Uterus (tissue), 4 donors: ENCODE measurements around the gene INTS11. TPM values are rescaled to one million over a fixed set of nuclear protein-coding genes. Genes with fewer than 3 reads are reported as not detected.

ENCODE experiments used
- DNase-seq, 2 donors: peaks; one replicate each; pipeline ENCODE4 v3.0.0-alpha.2; 2019 to 2020
- H3K27ac ChIP-seq, 2 donors: fragments of 200-600 bp; sonication (generic); 1 replicate in 1 of 2; 2 replicates in 1 of 2; pipeline ENCODE4 v1.5.1; 2016 to 2018
- H3K27me3 ChIP-seq, 2 donors: fragments of 200-600 bp; sonication (generic); one replicate each; pipeline ENCODE4 v1.5.1; 2018 to 2019; ENCODE audit warnings: control low read depth in 1 of 2
- H3K36me3 ChIP-seq, 2 donors: fragments of 200-600 bp; sonication (generic); one replicate each; pipeline ENCODE4 v1.5.1; 2019; ENCODE audit warnings: control low read depth in 1 of 2
- H3K4me1 ChIP-seq, 2 donors: fragments of 200-600 bp; sonication (generic); one replicate each; pipeline ENCODE4 v1.5.1; 2018 to 2019; ENCODE audit warnings: control low read depth in 1 of 2
- H3K4me3 ChIP-seq, 2 donors: fragments of 200-600 bp; sonication (generic); 1 replicate in 1 of 2; 2 replicates in 1 of 2; pipeline ENCODE4 v1.5.1; 2018 to 2019; ENCODE audit warnings: mild to moderate bottlenecking in 1 of 2
- H3K9me3 ChIP-seq, 2 donors: fragments of 200-600 bp; sonication (generic); one replicate each; pipeline ENCODE4 v1.5.1; 2019; ENCODE audit warnings: control low read depth in 1 of 2
- POLR2A ChIP-seq, 2 donors: fragments of 450-650 bp; IDR thresholded peaks; one replicate each; pipeline ENCODE4 v1.6.1; 2016; ENCODE audit warnings: antibody characterized with exemption in 2 of 2, mild to moderate bottlenecking in 1 of 2, moderate library complexity in 1 of 2
- intact Hi-C: fragments of 100-400 bp; cut with DNase I; formaldehyde crosslinking; loops from one replicate; pipeline ENCODE4 v1.15.1; 2023; ENCODE audit warnings: low total_unique reads
- total RNA-seq, 4 donors: library from RNA; depleted of rRNA in 3 of 4; stranded (reverse); fragments of >200 nt in 3 of 4; gene quantifications; one replicate each; pipeline versions ENCODE4 v1.1.0 to v1.2.4, GENCODE V29; 2014 to 2023
- TF ChIP-seq, protein P1 (sequence below), 4 experiments: fragments of 200-600 bp in 2 of 4; fragments of 450-650 bp in 2 of 4; sonication (generic) in 2 of 4; IDR thresholded peaks; one replicate each; pipeline ENCODE4 v1.5.1; 2016 to 2019; ENCODE audit warnings: antibody characterized with exemption in 4 of 4, mild to moderate bottlenecking in 2 of 4, moderate library complexity in 1 of 4
- donor health status: DM: yes; HTN: yes; CAD: no.

The INTS11 gene
- total RNA-seq, 4 donors from 2014 or later = 45.6 to 277 (median 130) TPM

DNA sequence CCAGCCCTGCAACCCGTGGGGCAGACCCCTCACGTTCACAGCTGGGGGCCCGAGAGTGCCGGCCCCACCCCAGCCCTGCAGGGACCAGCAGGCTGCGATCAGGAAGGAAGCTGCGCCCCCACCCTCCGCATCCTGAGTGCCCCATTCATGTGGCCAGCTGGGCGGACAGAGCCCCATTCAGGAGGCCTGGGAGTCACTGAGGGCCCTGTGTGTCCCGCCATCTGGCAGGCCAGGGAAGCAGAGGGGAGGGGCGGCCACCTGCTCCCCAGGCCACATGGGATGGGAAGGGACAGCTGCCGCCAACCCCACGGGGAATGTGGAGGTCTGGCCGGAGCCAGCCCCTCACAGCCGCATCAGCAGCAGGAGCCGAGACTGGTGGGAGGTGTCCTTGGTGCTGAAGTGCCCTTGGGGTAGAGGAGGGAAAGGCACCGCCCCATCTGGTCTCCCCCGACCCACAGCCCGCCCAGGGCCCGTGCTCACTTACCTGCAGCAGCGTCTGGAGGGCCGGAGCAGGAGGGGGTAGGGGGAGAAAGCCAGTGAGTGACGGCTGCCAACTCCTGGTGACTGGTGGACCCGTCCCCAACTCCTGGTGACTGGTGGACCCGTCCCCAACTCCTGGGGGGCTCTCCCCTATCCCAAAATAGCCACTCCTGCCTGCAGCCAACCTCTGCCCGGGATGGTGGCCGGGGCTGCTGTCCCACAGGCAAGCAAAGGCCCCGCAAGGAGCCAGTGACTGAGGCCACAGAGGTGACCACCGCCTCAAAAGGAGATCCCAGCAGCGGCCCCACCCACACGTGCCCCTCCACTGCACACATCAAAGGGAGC is 25.4 kb downstream of the INTS11 start:
- no peaks in the 10 kb centered on the region for H3K36me3 ChIP-seq
- intact Hi-C loops = no loop called here

DNA sequence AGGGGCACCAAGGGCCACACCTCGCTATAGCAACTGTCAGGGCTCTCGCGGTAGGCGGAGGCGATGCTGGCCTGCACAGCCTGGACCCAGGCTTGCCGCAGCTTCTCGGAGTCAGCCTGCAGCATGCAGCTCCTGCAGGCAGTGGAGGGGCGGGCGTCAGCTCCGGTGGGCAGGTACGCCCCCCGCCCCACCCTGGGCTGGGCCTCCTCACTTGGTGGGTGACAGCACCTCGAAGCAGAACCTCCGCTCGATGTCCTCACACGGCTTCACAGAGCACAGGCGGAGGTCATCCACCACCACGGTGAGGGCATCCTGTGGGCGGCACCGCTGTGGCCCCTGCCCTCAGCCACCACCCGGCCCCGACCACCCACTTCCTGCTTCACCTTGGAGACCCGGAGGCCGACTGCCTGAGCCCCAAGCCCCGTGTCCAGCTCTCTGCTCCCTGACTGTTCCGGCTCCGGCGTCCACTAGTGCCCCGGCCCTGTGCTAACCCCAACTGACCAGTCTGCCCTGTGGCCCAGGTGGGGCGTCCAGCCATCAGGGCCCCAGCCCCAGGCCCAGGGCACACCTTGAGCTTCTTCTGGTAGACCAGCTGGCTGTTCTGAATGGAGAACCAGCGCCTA is 26.5 kb downstream of the INTS11 start:
- H3K36me3 ChIP-seq = no peaks in the 10 kb centered on the region
- TF ChIP-seq, protein P1, sequence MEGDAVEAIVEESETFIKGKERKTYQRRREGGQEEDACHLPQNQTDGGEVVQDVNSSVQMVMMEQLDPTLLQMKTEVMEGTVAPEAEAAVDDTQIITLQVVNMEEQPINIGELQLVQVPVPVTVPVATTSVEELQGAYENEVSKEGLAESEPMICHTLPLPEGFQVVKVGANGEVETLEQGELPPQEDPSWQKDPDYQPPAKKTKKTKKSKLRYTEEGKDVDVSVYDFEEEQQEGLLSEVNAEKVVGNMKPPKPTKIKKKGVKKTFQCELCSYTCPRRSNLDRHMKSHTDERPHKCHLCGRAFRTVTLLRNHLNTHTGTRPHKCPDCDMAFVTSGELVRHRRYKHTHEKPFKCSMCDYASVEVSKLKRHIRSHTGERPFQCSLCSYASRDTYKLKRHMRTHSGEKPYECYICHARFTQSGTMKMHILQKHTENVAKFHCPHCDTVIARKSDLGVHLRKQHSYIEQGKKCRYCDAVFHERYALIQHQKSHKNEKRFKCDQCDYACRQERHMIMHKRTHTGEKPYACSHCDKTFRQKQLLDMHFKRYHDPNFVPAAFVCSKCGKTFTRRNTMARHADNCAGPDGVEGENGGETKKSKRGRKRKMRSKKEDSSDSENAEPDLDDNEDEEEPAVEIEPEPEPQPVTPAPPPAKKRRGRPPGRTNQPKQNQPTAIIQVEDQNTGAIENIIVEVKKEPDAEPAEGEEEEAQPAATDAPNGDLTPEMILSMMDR (IDR thresholded peaks at IDR 0.05) = no peak
- no peak for TF ChIP-seq POLR2A (IDR thresholded peaks at IDR 0.05)
- no peaks in the 10 kb centered on the region for H3K4me1 ChIP-seq
- intact Hi-C loops = no loop called here
- no peak overlapping the region for H3K4me3 ChIP-seq
- DNase-seq = no peak
- no peak overlapping the region for H3K27ac ChIP-seq
- H3K27me3 ChIP-seq = no peaks in the 10 kb centered on the region
- no peaks in the 10 kb centered on the region for H3K9me3 ChIP-seq

More for the DNA sequence above, 25.4 kb downstream of the INTS11 start:
- Histone ChIP-seq H3K9me3 (no peaks in the 10 kb centered on the region), H3K4me3 (no peak overlapping the region), H3K4me1 (peaks cover 0 to 3% of the 10 kb centered on the region in 2 donors), H3K27me3 (no peaks in the 10 kb centered on the region), H3K27ac (no peak overlapping the region)
- TF ChIP-seq POLR2A (IDR thresholded peaks at IDR 0.05) = no peak
- TF ChIP-seq, protein P1 (IDR thresholded peaks at IDR 0.05) = no peak
- DNase-seq = no peak

DNA sequence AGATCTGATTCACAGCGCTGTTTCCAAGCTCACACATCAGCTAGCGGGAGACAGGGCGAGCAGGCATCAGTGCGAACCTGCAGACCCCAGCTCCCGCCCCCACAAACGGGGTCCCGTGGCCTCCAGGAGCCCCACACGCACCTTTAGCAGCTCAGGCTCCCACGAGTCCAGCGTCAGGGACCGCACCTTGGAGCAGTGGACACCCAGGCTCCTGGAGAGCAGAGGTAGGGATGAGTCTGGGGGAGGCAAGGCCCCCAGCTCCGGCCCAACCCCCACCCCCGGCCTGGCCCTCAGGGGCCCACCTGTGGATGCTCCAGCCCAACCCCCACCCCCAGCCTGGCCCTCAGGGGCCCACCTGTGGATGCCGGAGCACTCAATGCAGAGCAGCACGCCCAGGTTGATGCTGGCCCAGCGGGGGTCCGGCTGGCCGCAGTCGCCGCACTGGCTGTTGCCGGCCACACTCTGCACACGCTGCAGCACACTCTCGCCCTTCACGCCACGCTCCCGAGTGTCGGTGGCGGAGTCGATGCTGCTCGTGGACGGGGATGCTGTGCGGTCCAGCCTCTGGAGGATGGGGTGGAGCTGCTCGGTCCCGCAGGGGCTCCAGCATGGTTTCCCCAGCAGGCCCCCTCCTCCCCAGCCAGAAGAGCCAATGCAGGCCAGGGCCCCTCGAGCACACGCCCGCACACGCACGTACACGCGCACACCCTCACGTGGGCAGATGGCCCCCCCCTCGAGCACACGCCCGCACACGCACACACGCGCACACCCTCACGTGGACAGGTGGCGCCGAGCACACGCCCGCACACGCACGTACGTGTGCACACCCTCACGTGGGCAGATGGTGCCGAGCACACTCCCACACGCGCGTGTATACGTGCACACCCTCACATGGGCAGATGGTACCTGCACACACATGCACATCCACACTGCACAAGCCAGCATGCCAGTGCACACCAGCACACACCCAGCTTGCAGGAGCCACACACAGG is 28.1 kb downstream of the INTS11 start:
- intact Hi-C loops = no loop called here
- H3K9me3 ChIP-seq = no peaks in the 10 kb centered on the region
- H3K4me1 ChIP-seq = peaks cover 0 to 4% of the 10 kb centered on the region in 2 donors
- no peaks in the 10 kb centered on the region for H3K36me3 ChIP-seq
- H3K27ac ChIP-seq = no peak overlapping the region
- no peak for DNase-seq
- H3K27me3 ChIP-seq = no peaks in the 10 kb centered on the region
- H3K4me3 ChIP-seq = no peak overlapping the region
- TF ChIP-seq POLR2A (IDR thresholded peaks at IDR 0.05) = no peak
- TF ChIP-seq, protein P1 (IDR thresholded peaks at IDR 0.05) = no peak

DNA sequence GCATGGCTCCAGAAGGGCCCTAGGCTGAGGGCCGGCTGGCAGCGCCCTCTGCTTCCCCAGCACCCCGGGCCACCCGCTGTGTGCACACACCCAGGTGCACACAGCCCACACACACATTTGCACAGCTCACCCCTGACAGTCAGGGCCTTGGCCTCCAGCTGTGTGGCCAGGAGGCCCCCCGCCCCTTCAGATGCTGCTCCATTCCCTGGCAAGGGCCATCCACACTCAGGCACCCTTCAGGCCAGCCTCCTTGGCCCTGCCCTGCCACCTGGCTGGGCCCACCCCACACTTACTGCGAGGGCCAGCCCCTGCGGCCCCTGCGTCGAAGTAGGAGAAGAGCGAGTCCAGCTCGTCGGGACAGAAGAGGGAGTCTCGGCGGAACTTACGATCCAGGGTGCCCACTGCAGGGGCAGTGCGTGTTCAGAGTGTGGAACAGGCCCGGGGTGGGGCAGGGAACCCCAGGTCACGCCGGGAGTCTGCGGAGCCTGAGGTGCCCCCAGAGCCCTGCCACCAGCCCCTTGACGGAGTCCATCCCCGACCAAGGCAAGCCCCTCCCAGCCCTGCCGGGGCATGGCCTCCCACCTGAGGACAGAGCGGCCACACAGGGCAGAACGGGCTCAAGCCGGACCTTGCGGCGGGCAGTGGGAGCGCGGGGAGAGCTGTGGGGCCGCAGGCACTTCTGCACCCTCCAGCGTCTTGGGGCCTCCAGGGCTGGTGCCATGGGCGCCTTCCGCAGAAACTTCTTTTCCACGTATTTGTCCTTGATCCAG is 29.1 kb downstream of the INTS11 start:
- TF ChIP-seq POLR2A (IDR thresholded peaks at IDR 0.05) = no peak
- TF ChIP-seq, protein P1 (IDR thresholded peaks at IDR 0.05) = no peak
- Histone ChIP-seq H3K4me3 (no peak overlapping the region), H3K27me3 (no peaks in the 10 kb centered on the region), H3K4me1 (peaks cover 0 to 14% of the 10 kb centered on the region in 2 donors), H3K9me3 (no peaks in the 10 kb centered on the region), H3K36me3 (no peaks in the 10 kb centered on the region), H3K27ac (no peak overlapping the region)
- no peak for DNase-seq
- intact Hi-C loops = no loop called here
